ENCODE results near the gene MAP4K1.
"Not testable (repeated sequence)": the region's sequence is repeated elsewhere in the genome, so short reads cannot be mapped to it uniquely, and the experiment has no call there.

Gene MAP4K1

DNA sequence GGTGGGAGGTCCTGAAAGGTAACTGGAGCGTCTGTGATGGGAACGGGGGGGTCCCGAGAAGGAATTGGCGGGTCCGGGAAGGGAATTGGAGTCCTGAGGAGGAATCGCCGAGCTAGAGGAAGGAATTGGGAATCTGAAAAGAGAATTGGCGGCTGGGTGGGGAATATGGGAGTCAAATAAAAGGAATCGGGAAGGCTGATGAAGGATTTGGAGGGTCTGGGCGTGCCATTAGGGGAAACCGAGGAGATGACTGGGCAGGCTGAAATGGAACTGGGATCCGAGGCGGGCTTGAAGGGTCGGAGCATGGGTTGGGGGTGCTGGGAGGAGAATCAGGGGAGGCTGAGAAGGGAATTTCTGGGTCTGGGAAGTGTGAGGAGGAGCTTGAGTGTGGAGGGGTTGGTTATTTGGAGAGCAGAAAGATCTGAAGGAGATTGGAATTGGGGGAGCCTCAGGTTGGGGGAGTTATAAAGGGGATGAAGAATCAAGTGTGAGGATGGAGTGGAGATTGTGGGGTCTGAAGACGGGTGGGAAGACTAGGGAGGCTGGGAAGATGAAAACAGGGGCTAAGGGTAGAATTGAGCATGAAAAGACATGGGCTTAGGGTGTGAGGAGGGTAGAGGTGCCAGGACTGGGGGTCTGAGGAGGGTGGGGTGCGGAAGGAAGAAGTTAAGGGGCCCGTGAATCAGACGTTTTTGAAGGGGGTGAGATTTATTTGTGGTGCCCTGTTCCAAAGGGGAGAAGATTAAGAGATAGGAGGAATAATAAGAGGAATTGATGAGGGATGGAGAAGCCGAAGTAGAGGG, 30.4 kb upstream of the MAP4K1 start:
- no peak for ATAC-seq (replicated peaks)
- Mint-ChIP-seq H3K36me3 (ENCODE audit: insufficient read depth) (peaks cover 17% of the 10 kb centered on the region), H3K4me3 (peak overlapping the region; percentile 93 to 100), H3K27me3 (no peaks in the 10 kb centered on the region), H3K9me3 (no peaks in the 10 kb centered on the region), H3K27ac (peak overlapping the region; percentile 95 to 99), H3K4me1 (ENCODE audit: low read depth in 2 of 2) (peaks cover 46 to 49% of the 10 kb centered on the region in 2 donors)
- no peak for DNase-seq

DNA sequence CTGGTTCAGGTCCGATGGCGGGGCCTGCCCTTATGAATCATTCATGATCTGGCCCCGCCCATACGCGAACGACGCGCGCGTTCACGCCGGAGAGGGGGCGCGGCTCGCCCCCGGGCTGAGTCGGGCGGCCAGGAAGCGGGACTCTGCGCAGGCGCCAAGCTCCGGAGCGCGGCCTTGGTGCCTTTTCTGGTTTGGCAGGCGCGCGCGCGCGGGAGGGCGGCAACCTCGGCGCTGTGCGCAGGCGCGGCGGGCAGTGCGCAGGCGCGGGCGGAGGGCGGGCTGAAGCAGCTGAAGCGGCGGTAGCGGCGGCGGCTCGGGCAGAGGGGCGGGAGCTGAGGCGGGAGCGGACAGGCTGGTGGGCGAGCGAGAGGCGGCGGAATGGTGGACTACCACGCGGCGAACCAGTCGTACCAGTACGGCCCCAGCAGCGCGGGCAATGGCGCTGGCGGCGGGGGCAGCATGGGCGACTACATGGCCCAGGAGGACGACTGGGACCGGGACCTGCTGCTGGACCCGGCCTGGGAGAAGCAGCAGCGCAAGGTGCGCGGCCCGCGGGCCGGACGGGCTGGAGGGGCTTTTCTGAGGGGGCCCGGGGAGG, 29.7 kb upstream of the MAP4K1 start, which contains the start of gene ACTN4:
ACTN4 (plus strand) TSS at position 282 of the 598 bp plus-strand sequence; CDS start at position 379, 97 bp downstream.
- peak; percentile 100 for DNase-seq
- peaks cover 41 to 45% of the 10 kb centered on the region in 2 donors for H3K4me1 Mint-ChIP-seq (ENCODE audit: low read depth in 2 of 2)
- H3K27me3 Mint-ChIP-seq: no peaks in the 10 kb centered on the region

DNA sequence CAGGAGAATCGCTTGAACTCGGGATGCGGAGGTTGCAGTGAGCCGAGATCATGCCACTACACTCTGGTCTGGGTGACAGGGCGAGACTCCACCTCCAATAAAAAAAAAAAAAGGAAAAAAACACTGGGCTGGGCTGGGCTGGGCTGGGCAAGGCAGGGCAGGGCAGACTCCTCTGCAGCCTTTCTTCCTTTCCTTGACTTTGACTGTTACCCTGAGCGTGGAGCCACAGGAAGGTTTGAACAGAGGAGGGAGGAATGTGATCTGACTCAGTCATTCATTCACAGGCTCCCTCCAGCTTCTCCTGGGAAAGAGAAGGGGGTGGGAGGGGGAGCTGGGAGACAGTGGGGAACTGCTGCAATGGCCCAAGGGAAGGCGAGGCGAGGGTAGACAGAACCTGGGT, 27.0 kb upstream of the MAP4K1 start:
- H3K9me3 Mint-ChIP-seq: no peaks in the 10 kb centered on the region
- H3K27me3 Mint-ChIP-seq: no peaks in the 10 kb centered on the region
- no peak for DNase-seq
- H3K4me1 Mint-ChIP-seq (ENCODE audit: low read depth in 2 of 2): peaks cover 19 to 22% of the 10 kb centered on the region in 2 donors
- peak overlapping the region in 1 of 2 donors; percentile 52 for H3K27ac Mint-ChIP-seq
- H3K36me3 Mint-ChIP-seq (ENCODE audit: insufficient read depth): peaks cover 11% of the 10 kb centered on the region
- ATAC-seq (replicated peaks): no peak
- no peak overlapping the region for H3K4me3 Mint-ChIP-seq

More for the DNA sequence above, 29.7 kb upstream of the MAP4K1 start, which contains the start of gene ACTN4:
- peak within 1 kb of the TSS; percentile 93 to 100 for H3K4me3 Mint-ChIP-seq
- H3K36me3 Mint-ChIP-seq (ENCODE audit: insufficient read depth): peaks cover 14% of the 10 kb centered on the region
- H3K27ac Mint-ChIP-seq: peak within 1 kb of the TSS; percentile 95 to 99
- no peaks in the 10 kb centered on the region for H3K9me3 Mint-ChIP-seq
- peak; percentile 86 for ATAC-seq (replicated peaks)

DNA sequence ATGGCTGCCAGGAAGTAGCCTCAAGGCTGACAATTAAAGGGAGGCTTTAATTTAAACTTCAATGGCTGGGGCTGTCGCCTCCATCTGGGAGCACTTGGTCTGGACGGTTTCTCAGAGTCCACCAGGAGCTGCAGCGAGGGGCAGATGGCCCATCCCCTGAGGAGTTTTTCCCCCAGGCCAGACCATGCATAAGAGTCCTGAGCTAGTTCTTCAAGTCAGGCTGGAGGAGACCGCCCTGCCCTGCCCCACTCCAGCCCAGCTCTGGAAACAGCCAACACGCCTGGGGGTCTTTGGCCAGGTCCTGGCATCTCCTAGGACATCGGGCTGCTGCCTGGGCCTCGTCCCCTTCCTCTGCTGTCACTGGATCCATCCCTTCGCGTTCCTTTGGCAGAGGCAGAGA, 24.4 kb upstream of the MAP4K1 start:
- peak overlapping the region; percentile 7 to 41 for H3K27ac Mint-ChIP-seq
- DNase-seq (no peak), ATAC-seq (replicated peaks) (no peak)
- peaks cover 0 to 8% of the 10 kb centered on the region in 2 donors for H3K4me1 Mint-ChIP-seq (ENCODE audit: low read depth in 2 of 2)
- H3K9me3 Mint-ChIP-seq: no peaks in the 10 kb centered on the region
- H3K27me3 Mint-ChIP-seq: no peaks in the 10 kb centered on the region
- H3K36me3 Mint-ChIP-seq (ENCODE audit: insufficient read depth): peaks cover 7% of the 10 kb centered on the region
- no peak overlapping the region for H3K4me3 Mint-ChIP-seq

DNA sequence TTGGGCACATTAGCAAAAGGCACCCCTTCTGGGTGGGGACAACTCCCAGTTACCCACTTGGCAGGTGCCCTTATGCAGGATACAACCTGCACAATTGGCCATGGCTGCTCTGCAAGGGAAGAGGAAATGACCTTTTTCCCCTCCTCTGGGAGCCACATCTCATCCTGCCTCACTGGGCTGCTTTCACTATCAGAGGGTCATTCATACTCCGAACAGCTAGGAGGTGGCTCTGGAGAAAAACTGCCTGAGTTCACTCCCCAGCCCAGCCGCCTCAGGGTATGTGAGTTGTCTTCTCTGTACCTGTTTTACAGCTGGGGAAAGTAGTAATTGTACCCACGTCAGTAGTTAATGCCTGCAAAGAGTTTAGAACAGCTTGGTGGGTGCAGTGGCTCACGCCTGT, 22.6 kb upstream of the MAP4K1 start:
- H3K27me3 Mint-ChIP-seq: no peaks in the 10 kb centered on the region
- no peak overlapping the region for H3K27ac Mint-ChIP-seq
- peaks cover 14 to 22% of the 10 kb centered on the region in 2 donors for H3K4me1 Mint-ChIP-seq (ENCODE audit: low read depth in 2 of 2)
- H3K9me3 Mint-ChIP-seq: no peaks in the 10 kb centered on the region
- ATAC-seq (replicated peaks): no peak
- no peak overlapping the region for H3K4me3 Mint-ChIP-seq
- H3K36me3 Mint-ChIP-seq (ENCODE audit: insufficient read depth): peaks cover 12% of the 10 kb centered on the region
- DNase-seq: no peak

DNA sequence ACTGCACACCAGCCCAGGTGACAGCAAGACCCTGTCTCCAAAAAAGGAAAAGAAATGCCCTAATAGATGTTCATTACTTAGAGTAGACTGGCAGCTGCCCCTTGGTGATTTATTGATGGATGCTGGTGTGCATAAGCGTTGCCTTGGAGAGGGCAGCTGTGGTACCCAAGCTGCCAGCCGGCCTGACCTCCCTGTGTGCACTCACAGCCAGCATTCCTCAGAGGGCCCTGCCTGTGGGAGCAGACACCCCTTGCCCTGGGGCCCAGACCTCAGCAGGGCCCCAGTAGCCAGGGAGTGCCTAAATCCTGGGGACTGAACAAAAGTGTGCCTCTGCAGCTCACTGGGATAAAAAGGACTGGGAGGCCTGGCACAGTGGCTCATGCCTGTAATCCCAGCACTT, 21.9 kb upstream of the MAP4K1 start:
- H3K27me3 Mint-ChIP-seq: no peaks in the 10 kb centered on the region
- no peak for ATAC-seq (replicated peaks)
- no peak overlapping the region for H3K4me3 Mint-ChIP-seq

DNA sequence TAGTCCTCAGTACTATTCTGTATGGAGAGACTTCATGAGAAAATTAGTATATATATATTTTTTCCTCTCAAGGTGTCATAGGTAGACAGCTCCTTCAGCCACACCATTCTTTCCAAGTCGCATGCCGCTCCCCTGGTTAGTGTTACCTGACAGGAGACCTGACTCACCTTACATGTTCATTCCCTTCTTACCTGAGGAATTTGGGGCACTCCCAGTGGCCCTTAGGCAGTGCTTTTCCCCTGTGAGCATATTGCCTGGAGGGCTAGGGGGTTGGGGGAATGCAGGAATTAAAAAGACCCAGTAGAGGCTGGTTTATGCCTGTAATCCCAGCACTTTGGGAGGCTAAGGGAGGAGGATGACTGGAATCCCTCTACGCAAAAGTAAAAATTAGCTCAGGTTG, 20.7 kb upstream of the MAP4K1 start:
- H3K9me3 Mint-ChIP-seq: no peaks in the 10 kb centered on the region
- H3K27ac Mint-ChIP-seq: no peak overlapping the region
- ATAC-seq (replicated peaks): no peak
- no peak overlapping the region for H3K4me3 Mint-ChIP-seq
- peaks cover 19% of the 10 kb centered on the region for H3K36me3 Mint-ChIP-seq (ENCODE audit: insufficient read depth)
- peaks cover 22 to 27% of the 10 kb centered on the region in 2 donors for H3K4me1 Mint-ChIP-seq (ENCODE audit: low read depth in 2 of 2)
- no peaks in the 10 kb centered on the region for H3K27me3 Mint-ChIP-seq
- DNase-seq: no peak

More for the DNA sequence above, 21.9 kb upstream of the MAP4K1 start:
- peaks cover 18 to 24% of the 10 kb centered on the region in 2 donors for H3K4me1 Mint-ChIP-seq (ENCODE audit: low read depth in 2 of 2)
- no peaks in the 10 kb centered on the region for H3K9me3 Mint-ChIP-seq
- no peak for DNase-seq
- no peak overlapping the region for H3K27ac Mint-ChIP-seq
- peaks cover 14% of the 10 kb centered on the region for H3K36me3 Mint-ChIP-seq (ENCODE audit: insufficient read depth)

DNA sequence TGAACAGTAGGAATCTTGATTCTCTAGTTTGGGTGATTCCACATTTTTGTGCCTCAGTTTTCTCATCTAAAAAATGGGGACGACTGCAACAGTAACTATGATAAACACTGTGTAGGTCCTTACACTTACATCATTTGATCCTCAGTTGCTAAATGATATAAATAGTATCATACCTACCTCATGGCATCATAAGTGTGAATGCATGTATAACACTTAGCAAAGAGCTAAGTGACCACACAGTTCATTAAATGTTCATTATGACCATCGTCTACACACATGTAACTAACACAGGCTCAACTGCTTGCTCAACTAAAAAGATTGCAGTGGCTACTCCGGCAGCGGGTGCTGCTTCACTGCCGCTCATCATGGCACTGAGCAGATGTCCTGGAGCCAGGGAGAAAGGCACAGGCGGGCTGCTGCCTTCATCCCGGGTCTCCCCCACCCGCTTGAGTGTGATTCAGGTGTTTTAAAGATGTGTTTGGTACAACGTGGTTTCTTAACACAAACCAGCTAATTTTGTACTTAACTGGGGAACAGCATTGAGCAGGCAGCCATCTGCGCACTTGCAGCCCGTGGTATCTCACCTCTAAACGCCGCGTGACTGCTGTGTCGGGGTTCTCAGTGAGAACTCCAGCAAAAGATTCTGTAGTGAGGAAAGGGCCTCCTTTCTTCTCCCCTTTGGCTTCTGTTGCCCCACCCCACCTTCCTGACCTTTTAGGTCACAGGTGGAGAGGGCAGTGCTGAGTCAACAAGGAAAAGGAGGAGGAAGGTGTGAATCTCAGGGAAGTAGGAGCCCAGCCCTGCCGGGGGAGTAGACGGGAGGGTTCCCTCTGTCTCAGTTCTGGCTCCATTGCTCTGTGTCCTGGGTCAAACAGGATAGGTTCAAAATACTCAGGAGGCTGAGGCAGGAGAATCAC, 18.0 kb upstream of the MAP4K1 start:
- Mint-ChIP-seq H3K27me3 (no peaks in the 10 kb centered on the region), H3K4me3 (peak overlapping the region; percentile 43 to 71), H3K27ac (peak overlapping the region; percentile 93 to 96), H3K9me3 (no peaks in the 10 kb centered on the region), H3K4me1 (ENCODE audit: low read depth in 2 of 2) (peaks cover 25 to 26% of the 10 kb centered on the region in 2 donors), H3K36me3 (ENCODE audit: insufficient read depth) (peaks cover 33% of the 10 kb centered on the region)
- DNase-seq (no peak), ATAC-seq (replicated peaks) (no peak)

DNA sequence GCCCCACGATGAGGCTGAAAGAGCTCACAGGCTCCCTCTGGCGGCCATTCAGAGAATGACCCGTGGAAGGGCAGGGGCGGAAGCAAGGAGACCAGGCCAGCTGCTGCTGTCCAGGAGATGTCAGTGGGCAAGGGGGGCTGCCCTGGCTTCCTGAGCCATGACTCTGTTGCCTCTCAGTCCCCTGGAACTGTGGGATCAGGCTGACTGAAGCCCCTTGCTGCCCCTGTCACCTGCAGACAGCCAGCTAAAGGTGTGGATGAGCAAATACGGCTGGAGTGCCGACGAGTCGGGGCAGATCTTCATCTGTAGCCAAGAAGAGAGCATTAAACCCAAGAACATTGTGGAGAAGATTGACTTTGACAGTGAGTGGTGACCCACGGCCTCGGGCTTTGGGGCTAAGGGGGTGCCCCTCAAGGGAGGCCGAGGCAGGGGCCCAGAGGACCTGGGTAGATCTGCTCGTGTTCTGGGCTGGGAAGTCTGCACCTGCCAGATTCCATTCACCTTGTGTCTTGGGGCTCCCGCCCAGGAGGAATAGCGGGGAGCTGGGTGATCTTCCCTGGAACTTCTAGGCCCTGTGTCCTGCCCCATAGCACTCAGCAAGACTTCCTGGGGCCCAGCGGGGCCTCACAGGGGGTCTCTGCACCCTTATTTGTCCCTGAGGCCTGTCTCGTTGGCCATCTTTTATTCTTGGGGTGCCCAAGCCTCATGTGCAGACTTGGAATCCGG, 17.2 kb upstream of the MAP4K1 start:
- Mint-ChIP-seq H3K4me1 (ENCODE audit: low read depth in 2 of 2) (peaks cover 25 to 26% of the 10 kb centered on the region in 2 donors), H3K36me3 (ENCODE audit: insufficient read depth) (peaks cover 40% of the 10 kb centered on the region), H3K4me3 (peak overlapping the region; percentile 71 to 75), H3K27me3 (no peaks in the 10 kb centered on the region), H3K27ac (peak overlapping the region; percentile 93 to 96), H3K9me3 (no peaks in the 10 kb centered on the region)
- ATAC-seq (replicated peaks): no peak
- DNase-seq: peak; percentile 74

DNA sequence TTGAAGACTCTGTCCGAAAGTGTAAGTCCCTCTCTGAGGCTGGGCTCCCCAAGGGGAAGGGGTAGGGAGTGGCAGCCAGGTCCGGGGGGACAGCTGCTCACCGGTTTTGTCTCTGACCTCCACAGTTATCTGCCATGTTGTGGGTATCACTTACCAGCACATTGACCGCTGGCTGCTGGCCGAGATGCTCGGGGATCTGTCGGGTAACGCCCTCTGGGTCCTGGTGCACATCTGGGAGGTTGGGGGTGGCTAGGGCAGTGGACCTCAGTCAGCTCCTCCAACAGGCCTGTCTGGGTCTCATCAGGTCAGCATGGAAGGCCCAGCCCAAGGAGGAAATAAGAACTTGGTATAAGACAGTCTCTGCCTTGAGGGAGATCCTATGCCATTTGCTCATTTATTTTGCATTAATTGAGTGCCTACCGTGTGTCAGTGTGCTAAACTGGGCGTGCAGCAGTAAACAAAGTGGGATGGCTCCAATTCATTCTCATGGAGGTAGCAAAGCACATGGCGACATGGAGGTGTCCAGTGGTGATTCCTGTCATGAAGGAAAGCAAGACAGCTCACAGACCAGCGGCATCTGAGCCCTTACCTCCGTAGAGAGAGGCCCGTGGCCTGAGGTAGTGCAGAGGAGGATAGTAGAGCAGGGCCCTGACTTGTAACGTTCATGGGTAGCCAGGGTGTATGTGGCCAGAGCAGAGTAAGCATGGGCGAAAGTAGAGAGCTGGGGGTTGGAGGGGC, 14.9 kb upstream of the MAP4K1 start:
- no peaks in the 10 kb centered on the region for H3K9me3 Mint-ChIP-seq
- no peak overlapping the region for H3K27ac Mint-ChIP-seq
- no peaks in the 10 kb centered on the region for H3K27me3 Mint-ChIP-seq
- peaks cover 25 to 26% of the 10 kb centered on the region in 2 donors for H3K4me1 Mint-ChIP-seq (ENCODE audit: low read depth in 2 of 2)
- ATAC-seq (replicated peaks) (no peak), DNase-seq (no peak)
- peaks cover 47% of the 10 kb centered on the region for H3K36me3 Mint-ChIP-seq (ENCODE audit: insufficient read depth)
- no peak overlapping the region for H3K4me3 Mint-ChIP-seq

DNA sequence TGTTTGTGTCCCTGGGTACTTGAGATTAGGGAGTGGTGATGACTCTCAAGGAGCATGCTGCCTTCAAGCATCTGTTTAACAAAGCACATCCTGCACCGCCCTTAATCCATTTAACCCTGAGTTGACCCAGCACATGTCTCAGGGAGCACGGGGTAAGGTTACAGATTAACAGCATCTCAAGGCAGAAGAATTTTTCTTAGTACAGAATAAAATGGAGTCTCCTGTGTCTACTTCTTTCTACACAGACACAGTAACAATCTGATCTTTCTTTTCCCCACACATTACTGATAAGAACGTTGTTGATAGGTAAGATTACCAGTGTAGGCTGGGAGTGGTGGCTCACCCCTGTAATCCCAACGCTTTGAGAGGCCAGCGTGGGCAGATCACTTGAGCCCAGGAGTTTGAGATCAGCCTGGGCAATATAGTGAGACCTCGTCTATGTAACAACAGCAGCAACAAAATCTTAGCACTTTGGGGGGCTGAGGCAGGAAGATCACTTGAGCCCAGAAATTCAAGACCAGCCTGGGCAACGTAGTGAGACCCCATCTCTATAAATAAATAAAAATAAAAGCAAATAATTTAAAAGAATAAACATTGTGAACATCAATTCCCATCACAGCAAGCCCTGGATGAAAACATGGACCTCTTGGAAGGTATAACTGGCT, 14.2 kb upstream of the MAP4K1 start:
- not testable (repeated sequence) for DNase-seq; H3K27ac Mint-ChIP-seq; H3K27me3 Mint-ChIP-seq; H3K9me3 Mint-ChIP-seq; ATAC-seq (replicated peaks); H3K4me3 Mint-ChIP-seq
- Mint-ChIP-seq H3K4me1 (ENCODE audit: low read depth in 2 of 2) (peaks cover 18 to 26% of the 10 kb centered on the region in 2 donors), H3K36me3 (ENCODE audit: insufficient read depth) (peaks cover 54% of the 10 kb centered on the region)

DNA sequence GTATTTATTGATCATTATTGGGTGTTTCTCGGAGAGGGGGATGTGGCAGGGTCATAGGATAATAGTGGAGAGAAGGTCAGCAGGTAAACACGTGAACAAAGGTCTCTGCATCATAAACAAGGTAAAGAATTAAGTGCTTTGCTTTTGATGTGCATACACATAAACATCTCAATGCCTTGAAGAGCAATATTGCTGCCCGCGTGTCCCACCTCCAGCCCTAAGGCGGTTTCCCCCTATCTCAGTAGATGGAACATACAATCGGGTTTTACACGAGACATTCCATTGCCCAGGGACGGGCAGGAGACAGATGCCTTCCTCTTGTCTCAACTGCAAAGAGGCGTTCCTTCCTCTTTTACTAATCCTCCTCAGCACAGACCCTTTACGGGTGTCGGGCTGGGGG, 13.5 kb upstream of the MAP4K1 start:
- ATAC-seq (replicated peaks); DNase-seq; H3K9me3 Mint-ChIP-seq; H3K27me3 Mint-ChIP-seq; H3K4me3 Mint-ChIP-seq: not testable (repeated sequence)
- H3K36me3 Mint-ChIP-seq (ENCODE audit: insufficient read depth): peaks cover 59% of the 10 kb centered on the region
- H3K4me1 Mint-ChIP-seq (ENCODE audit: low read depth in 2 of 2): peaks cover 14 to 21% of the 10 kb centered on the region in 2 donors
- peak overlapping the region; percentile 3 to 22 for H3K27ac Mint-ChIP-seq
